GM19023 (cell line): ENCODE data around the gene CASK.

Experiments
- ATAC-seq: cut with Tn5 transposase; IDR thresholded peaks from one replicate; pipeline ENCODE4 v1.9.1; 2021; ENCODE audit warnings: mild to moderate bottlenecking, moderate library complexity; ENCODE audit not compliant: unreplicated experiment

CASK gene

DNA sequence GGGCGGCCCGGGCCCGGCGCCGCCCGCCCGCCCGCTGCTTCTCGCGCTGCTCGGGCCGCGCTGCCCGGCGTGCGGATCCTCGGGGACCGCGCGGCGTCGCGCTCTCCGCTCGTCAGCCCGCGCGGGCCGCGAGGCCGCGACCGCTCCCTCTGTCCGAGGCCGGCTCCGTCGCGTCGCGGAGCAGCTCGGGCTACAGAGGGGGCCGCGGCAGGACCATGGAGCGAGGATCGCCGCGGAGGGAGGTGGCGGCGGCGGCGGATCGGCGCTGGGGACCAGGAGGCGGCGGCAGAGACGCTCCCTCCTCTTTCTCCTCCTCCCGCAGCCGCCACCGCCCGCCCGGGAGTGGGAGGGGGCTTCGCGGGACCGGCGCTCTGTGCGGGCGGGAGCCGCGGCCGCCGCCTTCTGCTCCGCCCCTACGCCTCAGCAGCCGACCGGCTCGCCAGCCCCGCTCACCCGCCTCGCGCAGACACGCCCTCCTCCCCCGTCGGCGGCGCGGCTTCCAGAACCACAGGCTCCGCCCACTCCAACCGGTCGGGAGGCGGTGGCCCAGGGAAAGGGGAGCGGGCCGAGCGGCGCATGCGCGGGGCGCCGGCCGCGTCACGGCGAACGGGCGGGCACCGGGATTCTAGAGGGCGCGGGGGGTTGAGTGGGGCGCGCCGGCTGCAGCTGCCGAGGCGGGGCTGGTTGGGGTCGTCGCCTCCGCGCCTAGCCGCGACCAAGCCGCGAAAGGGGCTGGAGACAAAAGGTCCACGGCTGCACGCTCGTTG, at the start of gene CASK:
TSS of gene CASK (minus strand) at position 344 of the 767 bp plus-strand sequence. CDS start 566 bp downstream, outside the sequence.
- ATAC-seq: peak; percentile 86

DNA sequence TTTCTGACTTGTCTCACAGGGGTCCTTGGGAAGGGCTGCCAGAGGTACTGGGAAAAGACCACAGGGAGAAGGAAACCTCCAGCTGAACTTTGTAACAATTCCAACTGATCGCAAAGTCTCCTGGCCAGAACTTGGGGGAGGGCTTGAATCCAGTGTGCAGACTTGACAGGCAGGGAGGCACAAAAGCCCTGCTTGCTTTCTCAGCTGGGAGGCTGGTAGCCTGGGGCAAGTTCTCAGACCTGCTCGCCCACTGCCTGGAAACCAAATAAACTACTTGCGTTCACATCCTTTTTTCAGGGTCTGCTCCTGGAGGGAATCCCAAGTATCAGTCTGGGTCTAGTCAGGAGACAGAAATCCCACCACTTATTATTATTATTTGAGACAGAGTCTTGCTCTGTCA, 48.0 kb upstream of the CASK start:
- ATAC-seq: no peak

GRCh38 chrX:41970419-41970818, 47.1 kb upstream of the CASK start:
- no peak for ATAC-seq

GRCh38 chrX:41963348-41963747, 40.0 kb upstream of the CASK start:
- no peak for ATAC-seq

GRCh38 chrX:41960142-41960541, 36.8 kb upstream of the CASK start:
- no peak for ATAC-seq

- no peak for ATAC-seq
Measured at GRCh38 chrX:41958861-41959260, 35.5 kb upstream of the CASK start.

GRCh38 chrX:41956027-41956426, 32.7 kb upstream of the CASK start:
- no peak for ATAC-seq

GRCh38 chrX:41952102-41952501, 28.7 kb upstream of the CASK start:
- ATAC-seq: no peak

DNA sequence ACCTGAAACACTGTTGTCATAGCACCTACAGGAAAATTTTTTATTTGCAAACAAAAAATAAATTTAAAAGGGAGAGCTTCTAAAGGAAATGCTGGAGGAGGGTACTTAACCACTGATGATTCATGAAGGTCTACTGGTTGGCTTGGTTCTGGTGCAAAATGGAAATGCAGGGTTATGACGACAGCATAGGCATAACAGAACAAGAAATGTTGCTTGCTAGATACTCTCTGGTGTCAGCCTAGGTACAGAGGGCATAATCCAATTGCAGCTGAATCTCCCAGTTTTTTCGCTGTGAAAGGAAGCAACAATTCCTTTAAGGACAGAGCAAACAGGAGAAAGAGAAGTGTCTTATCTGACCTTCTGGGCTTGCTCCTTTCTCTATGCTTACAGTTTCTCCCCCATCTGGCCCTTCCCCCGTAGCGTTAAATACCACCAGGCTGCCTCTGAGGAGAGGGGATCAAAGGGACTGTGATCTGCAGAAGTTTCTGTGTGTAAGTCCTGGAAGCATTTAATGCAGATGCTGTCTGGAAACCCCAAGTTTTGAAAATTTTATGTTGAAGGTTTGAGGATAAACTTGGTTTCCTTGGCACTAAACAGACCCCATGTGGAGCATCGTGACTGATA, 23.7 kb upstream of the CASK start:
- no peak for ATAC-seq

- ATAC-seq: no peak
Measured at GRCh38 chrX:41946235-41946634, 22.9 kb upstream of the CASK start.

GRCh38 chrX:41935832-41936231, 12.5 kb upstream of the CASK start:
- no peak for ATAC-seq

DNA sequence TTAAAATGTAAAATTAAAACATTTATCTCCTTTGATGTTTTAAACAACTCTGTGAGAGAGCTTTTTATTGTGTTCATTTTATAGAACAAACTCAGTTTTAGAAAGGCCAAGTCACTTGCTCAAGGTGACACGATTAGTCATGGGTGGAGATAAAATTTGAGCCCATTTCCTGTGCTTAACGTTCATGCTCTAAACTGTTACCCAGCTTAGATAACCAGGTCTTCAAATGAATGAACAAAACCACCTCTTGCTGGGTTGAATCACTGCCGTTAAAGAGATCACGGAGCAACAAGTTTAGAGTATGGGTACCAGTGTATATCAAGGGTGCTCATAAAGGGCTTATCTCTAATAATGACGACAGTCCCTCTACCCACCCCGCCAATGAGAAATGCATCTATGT, 10.2 kb upstream of the CASK start:
- no peak for ATAC-seq

- ATAC-seq: no peak
Measured at GRCh38 chrX:41932885-41933284, 9.5 kb upstream of the CASK start.

DNA sequence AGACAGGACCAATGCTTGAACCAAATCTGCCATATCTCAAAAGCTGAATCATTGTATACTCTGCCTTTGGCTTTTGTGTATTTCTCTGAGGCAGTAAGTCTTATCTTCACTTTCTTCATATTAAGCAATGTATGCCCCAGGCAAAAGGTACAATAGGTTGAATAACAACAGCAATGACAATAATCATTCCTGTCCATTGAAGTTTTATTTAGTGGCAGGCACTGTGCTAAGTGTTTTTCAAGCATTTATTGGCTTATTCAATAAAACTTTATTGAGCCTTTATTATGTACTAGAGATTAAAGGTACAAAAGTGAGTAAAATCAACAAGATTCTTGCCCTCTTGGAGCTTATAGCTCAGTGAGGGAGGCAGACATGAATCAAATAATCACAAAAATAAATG, 8.2 kb upstream of the CASK start:
- ATAC-seq: no peak

GRCh38 chrX:41923978-41924683, 777 bp upstream of the CASK start:
- no peak for ATAC-seq

DNA sequence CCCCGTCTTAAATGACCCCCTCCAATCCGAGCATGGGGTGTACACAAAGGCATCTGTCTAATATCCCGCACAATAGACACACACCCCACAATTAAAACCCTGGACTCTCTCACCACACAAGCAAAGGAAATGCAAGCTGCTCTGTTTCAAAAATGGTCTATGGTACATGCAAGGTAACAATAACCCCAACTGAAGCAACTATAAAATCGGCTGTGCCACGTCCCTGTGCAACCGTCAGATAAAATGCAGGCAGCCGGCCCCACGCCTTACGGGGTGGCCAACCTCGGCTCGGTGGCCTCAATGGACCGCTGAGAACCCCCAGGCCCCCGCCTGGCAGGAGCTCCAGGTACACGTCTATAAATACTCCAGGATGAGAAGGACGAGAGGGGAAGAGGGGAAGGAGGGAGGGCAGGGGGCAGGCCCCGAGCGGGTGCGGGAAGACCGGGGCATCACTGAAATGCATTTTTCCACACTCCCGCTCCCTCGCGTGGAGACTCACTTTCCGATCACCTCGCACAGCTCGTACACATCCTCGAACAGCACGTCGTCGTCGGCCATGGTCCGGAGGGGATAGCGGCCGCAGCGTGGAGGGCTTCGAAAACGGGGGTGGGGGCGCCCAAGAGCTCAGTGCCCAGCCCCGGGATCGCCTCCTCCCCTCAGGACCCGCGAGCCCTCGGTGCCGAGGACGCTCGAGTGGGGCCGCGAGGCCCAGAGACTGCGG, 763 bp downstream of the CASK start:
- ATAC-seq: peak; percentile 17

DNA sequence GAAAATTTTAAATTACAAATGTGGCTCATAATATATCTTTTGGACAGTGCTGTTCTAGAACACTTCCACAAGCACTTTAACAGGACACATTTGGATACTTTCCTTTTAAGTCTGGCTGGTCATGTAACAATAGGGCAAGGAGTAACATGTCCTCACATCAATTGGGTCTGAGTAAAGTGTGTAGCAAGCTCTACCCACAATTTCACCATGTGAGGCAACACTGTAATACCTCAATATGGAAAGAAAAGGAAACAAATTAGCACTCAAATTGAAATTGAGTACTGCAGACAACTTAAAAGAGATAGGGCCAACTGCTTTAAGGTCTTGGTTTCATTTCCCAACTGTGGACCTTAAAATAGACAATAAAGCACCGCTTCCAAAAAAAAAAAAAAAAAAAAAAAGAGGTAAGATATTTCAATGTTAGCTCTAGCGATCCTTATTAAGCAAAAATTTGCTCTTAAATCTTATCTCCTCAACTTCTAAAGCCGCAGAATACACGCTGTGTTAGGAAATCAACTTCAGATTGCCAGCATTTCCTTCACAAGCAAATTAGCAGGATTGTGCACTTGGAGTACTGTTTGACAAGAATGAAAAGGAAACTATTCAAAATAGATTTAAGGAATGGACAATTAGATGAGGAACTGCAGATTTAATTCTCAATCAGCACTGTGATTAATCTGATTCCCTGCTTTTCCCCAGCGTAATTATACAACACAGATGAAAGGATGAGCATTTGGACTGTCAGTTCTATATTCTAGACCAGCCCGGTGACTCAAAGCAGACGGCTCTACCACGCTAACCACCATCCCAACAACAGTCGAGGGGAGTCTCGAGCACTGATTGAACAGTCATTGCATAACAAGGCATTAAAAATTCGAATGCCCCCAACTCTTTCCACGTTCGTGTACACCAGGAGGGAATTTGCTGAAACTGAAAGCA, 1.6 kb downstream of the CASK start:
- no peak for ATAC-seq

DNA sequence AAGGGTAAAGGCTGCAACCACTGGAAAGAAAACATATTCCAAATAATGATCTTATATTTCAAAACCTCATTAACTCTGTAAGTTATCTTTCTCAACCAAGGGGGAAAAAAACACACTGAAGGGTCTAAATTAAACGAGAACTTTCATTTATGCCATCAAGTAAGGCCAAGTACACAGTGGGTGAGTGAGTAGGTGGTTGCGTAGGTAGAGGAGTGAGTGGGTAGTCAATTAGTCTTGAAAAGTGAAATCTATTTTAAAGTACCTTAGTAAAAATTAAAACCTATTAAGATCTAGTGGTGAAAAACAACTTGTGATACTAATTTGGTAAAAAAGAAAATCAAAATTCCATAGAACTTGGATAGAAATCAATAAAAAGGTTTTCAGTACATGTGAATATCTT, 3.5 kb downstream of the CASK start:
- no peak for ATAC-seq

GRCh38 chrX:41917517-41917916, 5.8 kb downstream of the CASK start:
- no peak for ATAC-seq

DNA sequence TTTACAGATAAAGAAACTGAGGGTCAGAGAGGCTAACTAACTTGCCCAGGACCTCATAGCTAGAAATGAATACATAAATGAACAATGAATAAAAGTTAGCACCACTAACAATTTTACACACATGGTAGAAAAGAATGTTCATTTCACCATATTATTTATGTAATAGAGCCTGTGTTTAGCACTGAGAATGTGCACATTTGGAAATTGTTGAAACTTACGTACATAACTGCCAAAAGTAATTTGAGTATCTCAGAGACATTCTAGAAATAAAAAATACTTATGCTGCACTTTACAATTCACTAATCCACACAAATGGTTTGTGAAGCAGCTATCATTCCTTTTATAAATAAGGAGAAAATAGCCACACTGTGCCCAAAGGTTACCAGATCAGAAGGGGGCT, 9.9 kb downstream of the CASK start:
- ATAC-seq: no peak
